Stimulated activated CD4-positive, alpha-beta T cell treated with anti-CD3 and anti-CD28 coated beads, Interleukin-15, amount 100 ng/mL, for 48 hours (primary cell): Measurements from ENCODE around the gene NGRN.

Experiments used
- DNase-seq, 2 donors: peaks; one replicate each; pipeline ENCODE4 v3.0.0-alpha.2; 2020; ENCODE audit warnings: low read depth in 2 of 2

Gene NGRN

GRCh38 chr15:90265271-90266060, at the start of gene NGRN:
NGRN (plus strand) TSS chr15:90265672; CDS start chr15:90265713, 41 bp downstream.
- DNase-seq: peak; percentile 85 to 88

- no peak for DNase-seq
Measured at GRCh38 chr15:90217671-90218394, 47.6 kb upstream of the NGRN start.

- peak in 1 of 2 donors; percentile 45 for DNase-seq
Measured at GRCh38 chr15:90219421-90220141, 45.9 kb upstream of the NGRN start.

GRCh38 chr15:90221246-90221900, 44.1 kb upstream of the NGRN start:
- no peak for DNase-seq

- DNase-seq: no peak
Measured at GRCh38 chr15:90222547-90222946, 42.9 kb upstream of the NGRN start.

GRCh38 chr15:90223441-90224165, 41.9 kb upstream of the NGRN start:
- no peak for DNase-seq

GRCh38 chr15:90225047-90225446, 40.4 kb upstream of the NGRN start:
- DNase-seq: no peak

- no peak for DNase-seq
Measured at GRCh38 chr15:90225504-90226234, 39.8 kb upstream of the NGRN start.

GRCh38 chr15:90227336-90227735, 38.1 kb upstream of the NGRN start:
- DNase-seq: no peak

GRCh38 chr15:90227816-90228772, 37.4 kb upstream of the NGRN start:
- no peak for DNase-seq

GRCh38 chr15:90228960-90229359, 36.5 kb upstream of the NGRN start:
- DNase-seq: no peak

- DNase-seq: no peak
Measured at GRCh38 chr15:90230071-90230494, 35.4 kb upstream of the NGRN start.

GRCh38 chr15:90230610-90231009, 34.9 kb upstream of the NGRN start:
- DNase-seq: no peak

GRCh38 chr15:90231028-90232017, 34.1 kb upstream of the NGRN start:
- peak; percentile 55 to 56 for DNase-seq

GRCh38 chr15:90232196-90232595, 33.3 kb upstream of the NGRN start:
- no peak for DNase-seq

- no peak for DNase-seq
Measured at GRCh38 chr15:90232941-90233386, 32.5 kb upstream of the NGRN start.

GRCh38 chr15:90233387-90234095, 31.9 kb upstream of the NGRN start, which contains the start of gene CIB1:
CIB1 (minus strand) TSS chr15:90233941; CDS start chr15:90233885, 56 bp downstream.
- peak; percentile 96 to 97 for DNase-seq
